Suppressor macrophage treated with lipopolysaccharide for 1 hour (primary cell): ENCODE data around the gene NDRG3.

Source experiments
- DNase-seq, 3 donors: peaks; one replicate each; pipeline ENCODE4 v3.0.0-alpha.2; 2020 to 2022

Gene NDRG3

DNA sequence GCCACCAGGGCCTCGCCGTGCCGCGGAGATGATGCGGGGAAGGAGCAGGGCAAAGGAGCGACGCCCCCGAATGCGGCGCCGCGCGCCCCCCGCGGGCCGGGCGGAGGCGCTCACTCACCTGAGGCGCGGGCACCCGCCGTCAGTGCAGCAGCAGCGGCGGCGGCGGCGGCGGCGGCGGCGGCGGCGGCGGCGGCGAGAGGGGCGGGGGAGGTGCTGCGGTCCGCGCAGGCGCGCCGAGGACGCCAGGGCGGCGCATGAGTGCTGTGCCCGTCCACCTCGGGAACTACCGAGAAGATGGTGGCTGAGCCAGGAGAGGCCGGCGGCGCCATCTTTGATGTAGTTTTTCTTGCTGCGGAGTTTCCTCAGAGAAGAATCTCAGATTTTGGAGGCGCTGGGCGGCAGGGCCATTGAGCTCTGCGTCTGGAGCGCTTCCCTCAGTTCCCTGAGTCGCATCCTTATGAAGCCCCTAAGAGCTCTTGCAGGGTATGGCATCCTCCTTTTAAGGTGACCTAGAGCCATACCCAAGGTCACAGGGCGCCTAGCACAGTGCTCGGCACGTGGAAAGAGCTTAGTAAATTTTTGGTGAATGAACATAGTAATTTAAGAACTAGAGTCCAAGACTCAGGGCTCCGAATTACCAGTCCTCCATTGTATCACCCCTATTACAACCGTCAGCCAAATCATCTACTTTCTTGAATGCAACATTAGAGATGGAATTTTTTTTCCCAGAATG, at the start of gene NDRG3:
TSS of gene NDRG3 (minus strand) at position 164 of the 733 bp plus-strand sequence. CDS start 24,355 bp downstream, outside the sequence.
- peak; percentile 95 to 97 (median 96) for DNase-seq

DNA sequence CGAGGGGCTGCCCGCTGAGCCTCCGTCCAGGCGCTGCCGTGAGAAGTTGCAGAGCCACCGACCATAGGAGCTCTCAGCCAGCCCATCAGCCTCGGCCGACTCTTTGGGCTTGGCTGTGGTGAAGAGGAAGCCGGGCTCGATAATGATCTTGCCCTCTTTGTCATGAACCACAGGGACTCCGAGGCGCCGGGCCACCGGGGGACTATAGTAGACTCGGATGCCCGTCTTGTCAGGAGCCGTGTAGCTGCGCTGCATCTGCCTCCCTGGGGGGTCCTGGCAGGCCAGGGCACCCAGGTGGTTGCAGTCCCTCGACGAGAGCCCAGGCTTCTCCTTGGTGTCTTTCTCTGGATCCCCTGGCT, 48.2 kb upstream of the NDRG3 start:
- no peak for DNase-seq

DNA sequence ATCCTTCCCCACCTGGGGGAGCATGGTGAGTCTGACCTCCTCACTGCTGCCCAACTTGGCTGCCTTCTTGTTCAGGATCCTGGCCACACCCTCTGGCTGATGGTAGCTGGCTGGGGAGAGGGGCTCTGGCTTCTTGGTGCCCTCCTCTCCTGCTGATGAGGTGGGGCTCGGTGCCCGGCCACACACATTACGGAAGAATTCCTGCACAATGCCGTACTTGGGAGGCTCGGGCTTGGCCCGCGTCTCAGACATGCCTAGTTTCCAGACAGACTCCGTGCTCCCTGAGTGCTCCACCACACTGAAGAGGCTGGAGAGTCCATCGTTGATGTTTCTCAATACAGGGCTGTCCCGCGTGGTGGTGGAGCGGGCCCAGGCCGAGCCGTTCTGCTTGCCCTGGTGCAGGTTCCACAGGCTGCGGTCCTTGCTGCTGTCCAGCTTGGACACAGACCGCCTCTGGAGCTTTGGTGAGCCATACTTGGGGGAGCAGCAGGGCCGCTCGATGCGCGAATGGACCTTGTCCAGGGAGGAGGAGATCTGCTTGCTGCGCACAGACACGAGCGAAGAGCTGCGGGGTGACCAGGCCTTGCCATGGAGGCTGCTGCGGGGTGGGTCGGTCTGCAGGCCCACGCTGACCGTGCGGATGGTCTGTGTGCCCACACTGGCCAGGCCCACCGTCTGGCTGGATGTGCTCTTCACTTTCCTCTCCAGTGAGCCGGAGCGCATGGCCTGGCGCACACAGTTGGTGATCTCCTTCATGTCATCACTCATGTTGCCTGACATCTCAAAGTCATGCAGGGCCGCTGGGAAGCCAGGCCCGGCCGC, 47.6 kb upstream of the NDRG3 start:
- no peak for DNase-seq

DNA sequence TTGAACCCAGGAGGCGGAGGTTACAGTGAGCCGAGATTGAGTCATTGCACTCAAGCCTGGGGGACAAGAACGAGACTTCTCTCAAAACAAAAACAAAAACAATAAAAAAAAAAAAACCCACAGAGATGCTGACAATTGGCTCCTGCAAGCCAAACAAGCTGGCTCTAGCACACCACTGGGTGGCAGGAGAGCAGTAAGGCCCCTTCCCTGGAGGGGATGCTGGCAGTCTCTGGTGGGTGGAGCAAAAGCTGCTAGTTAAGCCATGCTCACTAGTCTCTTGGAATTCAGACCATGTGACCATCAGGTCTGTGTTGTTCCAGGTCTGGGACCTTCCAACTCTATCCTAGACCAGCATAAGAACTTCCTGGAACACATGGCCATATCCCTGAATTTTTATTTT, 46.5 kb upstream of the NDRG3 start:
- peak; percentile 16 to 31 (median 26) for DNase-seq

DNA sequence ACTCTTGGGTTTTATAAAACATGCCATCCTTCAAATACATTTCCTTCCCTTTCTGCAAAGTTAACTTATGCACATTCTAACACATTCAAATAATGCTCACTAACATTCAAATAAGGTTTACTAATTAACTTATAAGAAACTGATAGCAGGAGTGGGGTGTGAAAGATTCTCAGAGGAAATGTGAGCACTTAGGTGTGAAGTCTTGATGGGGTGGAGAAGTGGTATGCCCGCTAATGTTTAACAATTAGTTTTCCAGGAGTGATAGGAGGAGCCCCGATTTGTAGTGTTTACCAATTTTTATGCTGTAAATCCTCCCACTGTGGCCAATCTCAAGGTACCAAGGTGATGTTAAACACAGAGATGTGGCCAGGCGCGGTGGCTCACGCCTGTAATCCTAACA, 46.0 kb upstream of the NDRG3 start:
- DNase-seq = no peak

DNA sequence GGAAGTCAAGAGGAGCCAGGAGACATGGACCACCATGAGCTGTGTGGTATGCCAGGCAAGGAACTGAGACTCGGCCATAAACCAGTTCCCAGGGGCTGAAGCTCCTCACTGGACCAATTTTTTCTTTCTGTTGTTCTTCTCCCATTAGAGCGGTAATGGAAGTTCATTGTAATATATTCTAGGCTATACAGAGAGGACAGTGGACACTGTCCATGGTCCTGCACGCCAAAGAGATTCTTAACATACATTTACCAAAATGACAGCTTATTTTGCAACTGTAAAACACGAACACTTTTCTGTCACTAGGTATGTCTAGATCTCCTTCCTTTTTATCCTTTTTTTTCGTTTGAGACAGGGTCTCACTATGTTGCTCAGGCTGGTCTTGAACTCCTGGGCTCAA, 40.8 kb upstream of the NDRG3 start:
- no peak for DNase-seq

DNA sequence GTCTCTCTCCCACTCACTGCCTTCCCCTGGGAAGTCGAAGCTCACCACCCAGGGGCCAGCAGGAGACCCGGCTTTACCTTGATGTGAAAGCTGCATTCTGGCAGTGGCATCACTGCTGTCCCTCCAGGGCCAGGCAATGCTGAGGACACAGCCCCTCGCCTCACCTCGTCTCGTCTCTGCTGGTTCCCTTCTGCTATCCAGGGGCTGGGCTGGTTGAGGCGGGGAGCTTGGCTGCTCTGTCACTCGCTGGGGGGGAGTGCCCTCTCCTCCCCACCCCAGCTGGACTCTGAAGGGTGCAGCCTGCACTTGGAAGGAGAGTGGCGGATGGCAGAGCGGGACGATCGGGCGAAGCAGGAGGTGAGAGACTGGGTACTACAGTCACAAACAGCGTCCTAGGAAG, 40.4 kb upstream of the NDRG3 start:
- DNase-seq = no peak

DNA sequence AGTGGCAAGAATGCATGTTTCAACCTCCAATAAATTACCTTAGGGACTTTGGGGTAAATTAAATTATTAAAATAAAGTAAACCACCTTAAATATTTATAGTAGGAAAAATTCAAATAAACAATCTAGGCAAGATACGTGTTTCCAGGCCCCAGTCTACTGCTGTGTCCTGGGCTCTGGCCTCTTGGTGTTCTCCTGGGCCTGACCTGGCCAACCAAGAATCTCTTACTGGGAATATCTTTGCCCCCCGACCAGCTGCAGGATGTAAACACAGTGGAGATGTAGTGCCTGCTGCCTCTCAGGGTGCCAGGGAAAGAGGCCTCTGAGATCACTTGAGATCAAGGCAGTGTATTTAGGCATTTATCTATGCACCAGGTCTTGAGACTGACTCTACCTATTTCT, 39.4 kb upstream of the NDRG3 start:
- no peak for DNase-seq

DNA sequence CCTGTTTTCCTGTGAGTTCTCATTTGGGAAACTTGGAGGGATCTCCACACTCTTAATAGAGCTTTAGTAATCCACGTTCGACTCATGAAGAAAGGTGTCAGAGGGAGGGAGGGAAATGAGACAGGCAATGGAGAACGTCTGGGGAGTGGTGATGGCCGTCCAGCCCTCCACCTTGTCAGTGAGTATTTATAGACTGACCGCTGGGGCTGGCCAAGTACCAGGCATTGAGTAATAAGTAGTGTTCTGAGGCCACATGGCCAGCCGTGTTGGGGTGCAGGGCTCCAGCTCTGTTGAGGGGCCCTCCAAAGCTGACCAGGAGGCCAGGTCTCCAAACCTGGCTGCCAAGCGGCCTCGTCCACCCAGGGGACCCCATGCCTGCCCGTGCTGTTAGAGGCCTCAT, 39.0 kb upstream of the NDRG3 start:
- DNase-seq = no peak

DNA sequence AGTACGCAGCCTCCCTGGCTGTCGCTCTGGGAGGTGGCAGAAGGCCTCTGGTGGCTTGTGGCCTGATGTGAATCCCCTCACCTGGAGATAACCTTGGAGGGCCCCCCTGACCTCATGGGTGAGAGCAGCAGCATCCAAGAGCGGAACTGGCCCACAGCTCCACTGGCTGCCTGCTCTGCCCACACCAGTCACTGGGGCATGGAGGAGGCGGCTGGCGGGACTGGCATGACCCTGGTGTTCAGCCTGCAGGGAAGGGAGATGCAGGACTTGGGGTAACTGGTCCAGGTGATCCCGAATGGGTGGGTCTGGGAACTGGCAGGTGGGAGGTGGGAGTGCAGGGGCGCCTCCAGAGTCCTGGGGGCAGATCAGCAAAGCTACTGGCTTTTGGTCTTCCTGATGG, 38.2 kb upstream of the NDRG3 start:
- no peak for DNase-seq

DNA sequence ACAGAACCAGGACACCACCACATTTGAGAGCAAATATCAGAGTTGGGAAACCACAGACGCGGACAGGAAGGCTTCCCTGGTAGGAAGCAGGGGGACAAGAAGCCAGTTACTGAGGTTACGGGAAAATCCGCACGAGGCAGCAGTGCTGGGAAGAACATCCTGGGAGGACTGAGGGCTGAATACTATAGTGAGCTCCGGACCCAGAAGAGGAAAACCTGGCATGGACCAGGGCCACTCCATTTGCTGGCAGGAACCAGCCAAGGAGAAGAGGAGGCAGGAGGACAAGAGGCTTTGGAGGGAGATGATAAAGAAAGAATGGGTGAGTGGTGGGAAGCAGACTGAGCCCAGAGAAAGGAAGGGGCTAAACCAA, 33.8 kb upstream of the NDRG3 start:
- no peak for DNase-seq

DNA sequence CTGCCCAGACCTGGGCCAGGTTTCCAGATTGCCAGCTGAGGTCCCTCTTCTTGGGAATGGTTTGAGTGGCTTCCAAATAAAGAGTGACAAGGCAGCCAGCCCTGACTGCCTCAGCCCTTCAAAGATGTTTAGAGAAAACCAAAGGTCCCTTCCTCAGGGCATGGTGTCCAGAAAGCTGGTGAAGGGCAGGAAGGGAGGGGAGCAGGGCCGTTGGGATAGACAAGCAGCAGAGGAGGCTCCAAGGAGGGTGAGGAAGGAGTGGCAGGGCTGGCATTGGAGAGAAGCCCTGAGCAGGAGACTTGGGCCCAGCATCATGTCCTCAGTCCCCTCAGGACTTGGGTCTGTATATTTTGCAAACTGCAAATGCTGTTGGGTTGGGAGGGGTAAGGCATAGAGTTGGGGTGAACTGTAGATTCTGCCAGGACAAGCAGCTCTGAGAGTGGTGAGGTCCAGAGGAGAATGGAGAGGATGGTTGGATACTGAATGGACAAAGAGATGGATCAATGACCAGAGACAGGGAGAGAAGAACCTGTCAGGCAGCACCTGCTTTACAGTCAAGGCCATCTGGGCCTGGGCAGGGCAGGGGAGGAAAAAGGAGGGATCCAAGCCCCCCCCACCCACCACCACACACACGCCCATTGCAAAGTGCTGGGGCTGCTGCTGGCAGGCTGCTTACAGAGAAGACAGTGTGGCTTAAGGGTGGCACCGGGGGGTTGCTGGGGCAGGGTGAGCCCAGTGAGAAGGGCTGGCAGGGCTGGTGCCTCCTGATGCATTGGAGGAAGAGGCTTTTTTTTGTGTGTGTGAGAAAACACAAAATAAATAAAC, 33.2 kb upstream of the NDRG3 start:
- no peak for DNase-seq

DNA sequence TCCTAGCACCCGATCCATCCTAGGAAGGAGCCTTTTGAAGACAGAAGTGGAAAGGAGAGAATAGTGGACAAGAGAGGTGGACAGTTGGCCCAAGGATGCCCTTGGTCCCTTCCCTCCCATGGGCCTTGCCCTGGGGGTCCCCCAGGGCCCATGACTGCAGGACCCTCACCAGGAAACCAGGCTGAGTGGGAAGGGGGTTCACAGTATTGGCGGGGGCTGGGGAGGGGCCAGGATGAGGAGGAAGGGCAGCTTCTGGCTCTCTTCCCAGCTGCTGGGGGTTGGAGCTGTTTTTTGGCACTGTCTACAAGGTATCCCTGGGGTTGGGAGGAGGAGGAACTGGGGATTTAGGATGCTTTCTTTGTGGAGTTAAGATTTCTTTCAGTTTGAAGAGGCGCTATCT, 31.7 kb upstream of the NDRG3 start:
- no peak for DNase-seq

DNA sequence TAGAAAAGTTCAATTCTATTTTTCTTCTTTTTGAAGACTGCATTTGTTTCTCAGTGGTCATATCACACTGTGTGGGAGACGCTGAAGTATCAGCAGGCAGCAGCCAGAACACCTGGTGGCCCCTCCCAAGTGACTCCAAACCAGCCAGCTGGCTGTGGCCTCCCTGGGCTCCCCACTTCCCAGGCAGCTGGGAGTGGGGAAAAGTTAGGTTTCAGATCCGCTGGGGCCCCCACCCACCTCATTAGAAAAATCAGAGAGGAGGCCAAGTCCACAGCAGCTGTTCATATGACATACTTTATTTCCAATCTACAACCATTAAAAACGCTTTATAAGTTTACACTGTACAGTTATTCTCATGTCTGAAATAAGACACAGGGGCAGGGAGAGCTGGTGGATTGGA, 31.3 kb upstream of the NDRG3 start:
- no peak for DNase-seq

DNA sequence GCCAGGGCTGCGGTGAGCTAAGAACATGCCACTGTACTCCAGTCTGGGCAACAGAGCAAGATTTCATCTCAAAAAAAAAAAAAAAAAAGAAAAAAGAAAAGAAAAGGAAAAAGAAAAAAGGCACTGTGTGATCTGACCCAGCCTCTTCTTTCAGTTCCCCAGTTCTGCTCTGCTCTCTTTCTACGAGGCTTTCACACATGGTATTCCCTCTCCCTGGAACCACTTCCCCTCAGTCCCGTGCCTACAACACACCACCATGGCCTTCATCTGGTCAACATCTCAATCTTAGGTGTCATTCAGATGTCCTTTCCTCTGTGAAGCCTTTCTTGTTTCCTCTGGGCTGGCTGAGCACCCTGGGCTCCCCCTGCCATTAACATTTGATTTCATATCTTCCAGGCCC, 29.9 kb upstream of the NDRG3 start:
- peak; percentile 31 to 45 (median 37) for DNase-seq

DNA sequence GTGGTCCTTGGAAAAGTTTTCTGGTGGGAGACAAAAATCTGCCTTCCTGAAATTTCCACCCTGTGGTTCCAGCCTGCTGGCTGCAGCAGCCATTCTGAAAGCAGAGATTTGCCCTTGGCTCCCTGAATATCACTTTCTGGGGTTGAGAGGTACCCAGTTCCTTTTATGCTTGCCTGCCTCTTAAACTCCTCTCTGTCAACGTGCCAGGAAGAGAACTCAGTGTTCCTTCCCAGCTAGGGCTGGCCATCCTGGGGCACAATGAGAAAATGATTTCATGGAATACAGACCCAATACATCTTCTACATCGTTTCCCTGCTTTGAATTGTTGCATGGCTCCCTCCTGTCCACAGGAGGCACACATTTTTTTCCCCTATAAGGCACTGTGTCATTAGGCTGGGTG, 29.3 kb upstream of the NDRG3 start:
- DNase-seq = no peak

DNA sequence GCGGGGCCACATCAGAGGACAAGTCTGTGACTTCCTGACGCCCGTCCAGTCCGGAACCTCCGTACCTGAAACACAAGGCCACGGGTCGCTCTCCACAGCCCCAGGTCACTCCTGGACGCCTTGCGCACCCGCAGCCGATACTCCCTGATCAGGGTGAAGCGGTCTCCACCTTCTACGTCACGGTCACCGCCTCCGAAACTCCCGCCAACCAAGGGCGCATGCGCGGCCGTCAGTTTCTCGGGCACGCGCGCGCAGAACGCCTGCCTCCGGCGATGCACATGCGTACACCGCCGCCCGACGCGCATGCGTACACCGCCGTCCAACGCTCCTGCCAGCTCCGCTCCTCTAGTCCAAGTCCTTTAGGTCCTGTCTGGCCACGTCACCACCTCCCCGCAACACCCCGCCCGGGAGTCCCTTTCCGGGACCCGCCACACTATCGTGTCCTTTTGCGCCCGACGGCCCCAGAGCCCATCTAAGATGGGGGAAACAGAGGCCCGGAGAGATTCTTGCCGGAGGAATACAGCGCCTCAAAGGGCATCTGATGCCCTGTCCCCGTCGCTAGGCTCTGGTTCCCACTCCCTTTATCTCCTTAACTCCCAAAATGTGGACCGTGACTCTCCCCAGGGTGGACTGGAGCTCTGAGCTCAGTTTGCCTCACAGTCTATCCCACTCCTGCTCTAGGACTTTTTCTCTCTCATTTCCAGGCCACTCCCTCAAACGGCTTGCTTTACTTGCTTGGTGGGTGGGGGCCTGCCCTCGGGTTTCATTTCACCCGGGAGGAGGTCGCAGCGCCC, 27.9 kb upstream of the NDRG3 start, which contains the start of gene DSN1:
TSS of gene DSN1 (minus strand) at position 167 of the 794 bp plus-strand sequence. CDS start 2,305 bp downstream, outside the sequence.
- DNase-seq = peak; percentile 99 to 100 (median 100)

DNA sequence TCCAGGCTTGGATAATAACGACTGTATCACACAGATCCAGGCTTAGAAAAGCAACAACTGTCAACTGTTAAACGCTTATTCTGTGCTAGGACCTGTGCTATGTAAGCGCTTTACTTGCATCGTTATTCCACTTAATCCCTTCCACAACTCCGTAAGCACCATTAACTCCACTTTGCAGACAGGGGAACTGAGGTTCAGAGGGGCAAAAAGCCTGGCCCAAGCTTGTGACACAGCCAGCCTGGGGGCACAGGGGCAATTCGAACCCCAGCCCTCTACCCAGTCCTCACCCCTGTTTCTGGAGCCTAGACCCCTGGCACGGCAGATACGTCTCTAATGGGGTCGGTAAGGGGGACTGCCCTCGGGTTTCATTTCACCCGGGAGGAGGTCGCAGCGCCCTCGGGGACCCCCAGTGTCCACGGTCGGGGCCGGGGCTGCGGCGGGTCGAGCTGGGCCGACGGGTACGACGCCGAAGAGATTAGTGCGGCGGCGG, 27.3 kb upstream of the NDRG3 start:
- no peak for DNase-seq

DNA sequence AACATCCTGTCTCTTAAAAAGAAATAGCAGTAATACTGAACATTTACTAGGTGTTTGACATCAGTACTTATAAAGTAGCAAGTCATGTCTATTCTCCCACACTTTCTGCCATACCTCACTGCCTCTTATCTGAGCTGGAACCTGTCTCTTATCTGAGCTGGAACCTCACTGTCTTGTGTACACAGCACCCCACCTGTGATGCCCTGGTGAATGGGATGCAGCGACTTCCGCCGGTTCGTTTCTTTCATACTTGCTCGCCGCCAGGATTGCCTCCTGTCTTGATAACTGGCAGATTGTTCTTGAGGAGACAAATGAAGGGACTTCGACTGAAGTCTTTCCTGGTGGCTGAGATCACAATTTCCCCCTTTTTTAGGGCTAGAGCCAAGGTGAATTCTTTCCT, 24.8 kb upstream of the NDRG3 start:
- no peak for DNase-seq

DNA sequence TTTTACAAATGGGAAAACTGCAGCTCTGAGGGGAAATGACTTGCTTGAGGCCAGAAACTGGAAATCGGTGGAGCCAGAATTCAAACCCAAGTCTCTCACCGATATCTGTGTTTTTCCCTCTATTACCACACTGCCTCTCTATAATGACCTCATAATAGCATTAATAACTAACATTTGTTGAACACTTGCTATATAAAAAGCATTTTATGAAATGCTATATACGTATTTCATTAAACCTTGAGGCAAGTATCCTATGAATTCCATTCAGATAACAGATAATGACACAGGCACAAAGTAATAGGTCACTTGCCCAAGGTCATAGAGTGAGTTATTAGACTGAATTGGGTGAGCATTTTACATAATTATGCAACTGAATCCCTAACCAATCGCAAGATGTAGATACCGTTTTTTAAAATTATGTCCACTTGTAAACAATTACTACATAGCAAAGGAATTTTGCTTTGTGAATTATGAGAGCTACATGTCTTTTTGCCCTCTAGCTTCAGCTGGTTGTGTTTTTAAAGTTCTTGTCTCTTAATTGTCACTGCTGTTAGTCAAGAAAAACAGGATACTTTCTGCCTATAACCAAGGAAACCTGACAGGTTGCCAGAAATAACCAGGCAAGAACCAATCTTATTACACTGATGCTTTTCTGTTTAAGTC, 23.0 kb upstream of the NDRG3 start:
- DNase-seq = no peak

DNA sequence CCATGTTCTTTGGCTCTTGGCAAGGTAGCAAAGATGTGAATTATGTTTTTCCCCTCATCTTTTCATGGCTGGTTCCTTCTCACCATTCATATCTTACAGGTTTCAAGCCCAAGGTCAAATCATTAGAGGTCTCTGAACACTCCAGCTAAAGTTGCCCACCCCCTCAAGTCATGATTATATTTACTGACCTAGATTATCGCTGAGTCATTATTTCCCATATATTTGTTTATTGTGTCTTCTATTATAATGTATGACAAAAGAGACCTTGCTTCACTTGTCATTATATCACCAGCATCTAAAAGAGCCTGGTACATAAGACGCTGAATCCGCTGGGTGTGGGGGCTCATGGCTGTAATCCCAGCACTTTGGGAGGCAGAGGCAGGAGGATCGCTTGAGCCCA, 15.2 kb upstream of the NDRG3 start:
- no peak for DNase-seq

DNA sequence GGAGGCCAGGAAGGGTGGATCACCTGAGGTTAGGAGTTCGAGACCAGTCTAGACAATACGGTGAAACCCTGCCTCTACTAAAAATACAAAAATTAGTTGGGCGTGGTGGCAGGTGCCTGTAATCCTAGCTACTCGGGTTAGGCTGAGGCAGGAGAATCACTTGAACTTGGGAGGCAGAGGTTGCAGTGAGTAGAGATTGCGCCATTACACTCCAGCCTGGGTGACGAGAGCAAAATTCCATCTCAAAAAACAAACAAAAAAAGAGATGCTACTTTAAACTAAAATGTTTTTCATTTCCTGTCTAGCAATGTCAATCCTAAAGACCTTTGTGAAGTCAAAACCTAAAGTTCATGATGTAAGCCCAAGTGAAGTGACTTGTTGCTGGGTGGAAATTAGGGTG, 14.8 kb upstream of the NDRG3 start:
- no peak for DNase-seq
